ENCODE data around the gene BTAF1.

DNA sequence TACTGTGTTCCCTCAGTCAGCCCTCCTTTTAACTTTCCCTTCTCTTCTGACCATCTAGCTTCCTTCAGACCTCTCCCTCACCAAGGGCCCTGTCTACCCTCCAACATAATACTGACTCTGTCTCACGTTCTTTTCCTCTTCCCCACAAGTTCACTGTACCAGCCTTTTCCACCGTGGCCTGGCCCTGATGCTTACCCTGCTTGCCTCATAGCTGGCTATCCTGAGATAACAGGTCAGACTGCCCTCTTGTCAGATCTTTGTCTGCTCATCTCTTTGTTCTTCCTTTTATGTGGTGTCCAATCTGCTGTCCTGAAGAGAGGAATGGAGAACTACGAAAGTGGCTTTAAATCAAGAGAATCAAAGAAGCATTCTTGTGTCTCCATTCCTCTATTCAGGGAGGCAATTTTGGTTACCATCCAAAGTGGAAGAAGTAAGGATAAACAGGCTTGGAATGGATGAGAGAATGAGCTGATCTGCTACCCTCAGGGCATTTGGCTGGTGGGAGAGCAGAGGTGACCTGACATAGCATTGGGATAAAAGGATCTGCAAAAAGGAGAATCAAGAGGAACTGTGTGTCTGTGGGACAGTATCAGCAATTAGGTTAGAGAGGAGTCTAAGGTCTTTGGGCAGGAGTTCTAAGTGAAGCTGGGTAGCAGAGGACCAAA lies 8.1 kb downstream of the BTAF1 start:
- TF ChIP-seq, protein P1, sequence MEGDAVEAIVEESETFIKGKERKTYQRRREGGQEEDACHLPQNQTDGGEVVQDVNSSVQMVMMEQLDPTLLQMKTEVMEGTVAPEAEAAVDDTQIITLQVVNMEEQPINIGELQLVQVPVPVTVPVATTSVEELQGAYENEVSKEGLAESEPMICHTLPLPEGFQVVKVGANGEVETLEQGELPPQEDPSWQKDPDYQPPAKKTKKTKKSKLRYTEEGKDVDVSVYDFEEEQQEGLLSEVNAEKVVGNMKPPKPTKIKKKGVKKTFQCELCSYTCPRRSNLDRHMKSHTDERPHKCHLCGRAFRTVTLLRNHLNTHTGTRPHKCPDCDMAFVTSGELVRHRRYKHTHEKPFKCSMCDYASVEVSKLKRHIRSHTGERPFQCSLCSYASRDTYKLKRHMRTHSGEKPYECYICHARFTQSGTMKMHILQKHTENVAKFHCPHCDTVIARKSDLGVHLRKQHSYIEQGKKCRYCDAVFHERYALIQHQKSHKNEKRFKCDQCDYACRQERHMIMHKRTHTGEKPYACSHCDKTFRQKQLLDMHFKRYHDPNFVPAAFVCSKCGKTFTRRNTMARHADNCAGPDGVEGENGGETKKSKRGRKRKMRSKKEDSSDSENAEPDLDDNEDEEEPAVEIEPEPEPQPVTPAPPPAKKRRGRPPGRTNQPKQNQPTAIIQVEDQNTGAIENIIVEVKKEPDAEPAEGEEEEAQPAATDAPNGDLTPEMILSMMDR (IDR thresholded peaks at IDR 0.05), result no peak
- TF ChIP-seq ZFX (IDR thresholded peaks at IDR 0.05; ENCODE audit: borderline replicate concordance), result no peak

Data from 22Rv1 (cell line).